B cell (primary cell): ENCODE measurements around the gene GREM1.

Experiments
- EZH2 ChIP-seq: IDR thresholded peaks from 2 replicates; pipeline ENCODE4 v1.6.1; 2012; ENCODE audit warnings: borderline replicate concordance, low read depth, mild to moderate bottlenecking, moderate library complexity, low read length; ENCODE audit not compliant: insufficient read depth, poor library complexity, severe bottlenecking
- TF ChIP-seq, protein P1 (sequence below): fragments of 200-600 bp; IDR thresholded peaks from one replicate; pipeline ENCODE4 v1.8.0; 2022; ENCODE audit warnings: antibody characterized with exemption, mild to moderate bottlenecking

DNA sequence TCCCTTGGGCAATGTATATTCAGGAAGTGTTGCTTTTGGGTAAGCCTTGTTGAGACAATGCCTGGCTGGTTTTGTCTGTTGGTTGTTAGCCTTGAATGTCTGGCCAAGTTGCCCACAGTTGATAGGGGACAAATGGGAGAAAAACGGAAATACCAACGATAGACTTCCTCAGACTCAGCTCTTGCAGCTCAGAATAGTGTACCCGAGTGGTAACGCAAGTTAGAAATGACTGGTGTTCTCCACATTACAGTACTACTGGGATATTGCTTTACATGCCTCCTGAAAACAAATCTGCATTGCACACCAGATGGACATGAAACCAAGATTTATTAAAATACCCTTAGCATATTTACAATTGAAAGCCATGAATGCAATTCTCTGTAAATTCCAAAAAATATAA lies 47.4 kb downstream of the GREM1 start:
- TF ChIP-seq, protein P1, sequence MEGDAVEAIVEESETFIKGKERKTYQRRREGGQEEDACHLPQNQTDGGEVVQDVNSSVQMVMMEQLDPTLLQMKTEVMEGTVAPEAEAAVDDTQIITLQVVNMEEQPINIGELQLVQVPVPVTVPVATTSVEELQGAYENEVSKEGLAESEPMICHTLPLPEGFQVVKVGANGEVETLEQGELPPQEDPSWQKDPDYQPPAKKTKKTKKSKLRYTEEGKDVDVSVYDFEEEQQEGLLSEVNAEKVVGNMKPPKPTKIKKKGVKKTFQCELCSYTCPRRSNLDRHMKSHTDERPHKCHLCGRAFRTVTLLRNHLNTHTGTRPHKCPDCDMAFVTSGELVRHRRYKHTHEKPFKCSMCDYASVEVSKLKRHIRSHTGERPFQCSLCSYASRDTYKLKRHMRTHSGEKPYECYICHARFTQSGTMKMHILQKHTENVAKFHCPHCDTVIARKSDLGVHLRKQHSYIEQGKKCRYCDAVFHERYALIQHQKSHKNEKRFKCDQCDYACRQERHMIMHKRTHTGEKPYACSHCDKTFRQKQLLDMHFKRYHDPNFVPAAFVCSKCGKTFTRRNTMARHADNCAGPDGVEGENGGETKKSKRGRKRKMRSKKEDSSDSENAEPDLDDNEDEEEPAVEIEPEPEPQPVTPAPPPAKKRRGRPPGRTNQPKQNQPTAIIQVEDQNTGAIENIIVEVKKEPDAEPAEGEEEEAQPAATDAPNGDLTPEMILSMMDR = no peak
- TF ChIP-seq EZH2 = no peak
